T-helper 1 cell treated with Interleukin-12 subunit alpha and Interleukin-12 subunit beta and Interleukin-4 antibody, amounts not matched to agents 30 ng/mL and 1 ng/mL, for 36 hours (primary cell): ENCODE results near the gene ZNF543. TPM values are rescaled to one million over a fixed set of nuclear protein-coding genes. Genes with fewer than 3 reads are reported as not detected.
"Not testable (repeated sequence)": the region's sequence is repeated elsewhere in the genome, so short reads cannot be mapped to it uniquely, and the experiment has no call there.

ENCODE experiments used
- intact Hi-C: fragments of 100-400 bp; cut with micrococcal nuclease; formaldehyde crosslinking; loops from one replicate; pipeline ENCODE4 v1.15.1; 2024
- total RNA-seq: library from RNA; stranded (reverse); gene quantifications from 2 replicates; pipeline ENCODE4 v1.2.3, GENCODE V29; 2022

ZNF543 gene
- total RNA-seq, 1 donor from 2014 or later, result 7.8 TPM

GRCh38 chr19:57319869-57320179, 448 bp upstream of the ZNF543 start:
- intact Hi-C loops, result loop anchor here (1.0 kb wide), 8 partner anchors 31 to 128 kb away; partner anchors contain the start of genes TRAPPC2B, ZNF17, ZNF304 and ZNF460

- intact Hi-C loops, result no loop called here
Observed at GRCh38 chr19:57321116-57321515, 844 bp downstream of the ZNF543 start.

- intact Hi-C loops, result no loop called here
Observed at GRCh38 chr19:57321751-57322150, 1.5 kb downstream of the ZNF543 start.

- intact Hi-C loops, result no loop called here
Observed at GRCh38 chr19:57324992-57325391, 4.7 kb downstream of the ZNF543 start.

- intact Hi-C loops, result no loop called here
Observed at GRCh38 chr19:57327993-57328392, 7.7 kb downstream of the ZNF543 start.

- intact Hi-C loops, result no loop called here
Observed at GRCh38 chr19:57334191-57334590, 13.9 kb downstream of the ZNF543 start.

- intact Hi-C loops, result no loop called here
Observed at GRCh38 chr19:57338877-57339276, 18.6 kb downstream of the ZNF543 start.

- intact Hi-C loops, result no loop called here
Observed at GRCh38 chr19:57342582-57342981, 22.3 kb downstream of the ZNF543 start.

- intact Hi-C loops, result no loop called here
Observed at GRCh38 chr19:57348136-57348535, 27.9 kb downstream of the ZNF543 start.

- intact Hi-C loops, result loop anchor here (1.0 to 5.0 kb wide), 14 partner anchors 12 to 1089 kb away; partner anchors contain the start of genes ERVK3-1, TRAPPC2B, ZNF132 and ZNF17
Observed at GRCh38 chr19:57350877-57351805, 30.9 kb downstream of the ZNF543 start, which contains the start of gene ZNF304. Gene ZNF304 (plus strand): TSS chr19:57351271. CDS start chr19:57351665, 394 bp downstream.

GRCh38 chr19:57351867-57352266, 31.6 kb downstream of the ZNF543 start:
- intact Hi-C loops, result loop anchor here (1.0 to 5.0 kb wide), 12 partner anchors 11 to 1088 kb away; partner anchors contain the start of genes ERVK3-1, TRAPPC2B, ZNF132 and ZNF17

GRCh38 chr19:57355916-57356315, 35.6 kb downstream of the ZNF543 start:
- intact Hi-C loops, result no loop called here

- intact Hi-C loops, result no loop called here
Observed at GRCh38 chr19:57357406-57357805, 37.1 kb downstream of the ZNF543 start.

GRCh38 chr19:57359300-57359699, 39.0 kb downstream of the ZNF543 start:
- intact Hi-C loops, result no loop called here

GRCh38 chr19:57362419-57362818, 42.1 kb downstream of the ZNF543 start:
- intact Hi-C loops, result loop anchor here (2.0 to 5.0 kb wide), 3 partner anchors 252 to 1018 kb away; partner anchors contain the start of genes ZNF134, ZNF582 and ZNF837

GRCh38 chr19:57362997-57363687, 42.9 kb downstream of the ZNF543 start, which contains the start of the genes TRAPPC2B and ZNF547:
Gene TRAPPC2B (plus strand): TSS chr19:57363551. CDS start chr19:57364834, 1,283 bp downstream.
Gene ZNF547 (plus strand): TSS chr19:57363551. CDS start chr19:57368556, 5,005 bp downstream.
- intact Hi-C loops, result loop anchor here (1.0 to 5.0 kb wide), 21 partner anchors 12 to 1077 kb away; partner anchors contain the start of genes RPS5, ZNF132, ZNF134 and ZNF17

- intact Hi-C loops, result loop anchor here (1.0 to 5.0 kb wide), 21 partner anchors 12 to 1077 kb away; partner anchors contain the start of genes RPS5, ZNF132, ZNF134 and ZNF17
Observed at GRCh38 chr19:57363688-57364181, 43.5 kb downstream of the ZNF543 start.

GRCh38 chr19:57366776-57367175, 46.5 kb downstream of the ZNF543 start:
- intact Hi-C loops, result no loop called here

- intact Hi-C loops, result no loop called here
Observed at GRCh38 chr19:57374179-57374578, 53.9 kb downstream of the ZNF543 start.

- intact Hi-C loops, result not testable (repeated sequence)
Observed at GRCh38 chr19:57374647-57375046, 54.4 kb downstream of the ZNF543 start.

- intact Hi-C loops, result no loop called here
Observed at GRCh38 chr19:57376151-57376550, 55.9 kb downstream of the ZNF543 start.
